Measurements from ENCODE around the gene TMEM156. TPM values are rescaled to one million over a fixed set of nuclear protein-coding genes. Genes with fewer than 3 reads are reported as not detected.
A peak's percentile ranks its signal among the peaks of the same experiment; 100 is the strongest.
"Not testable (repeated sequence)": the region's sequence is repeated elsewhere in the genome, so short reads cannot be mapped to it uniquely, and the experiment has no call there.

Gene TMEM156
- total RNA-seq, 3 donors from 2014 or later (not counting 1 experiment from before 2014, with no cell fraction given) = 13.8 to 22.3 (median 16.8) TPM

GRCh38 chr4:38989487-38989886 lies 42.7 kb downstream of the TMEM156 start:
- ATAC-seq (no peak), DNase-seq (no peak)
- H3K4me3 ChIP-seq (ENCODE audit: low read length) = no peak overlapping the region
- TF ChIP-seq CTCF (IDR thresholded peaks at IDR 0.05) = no peak
- H3K27me3 ChIP-seq (ENCODE audit: control insufficient read depth, insufficient read depth, low read length) = no peaks in the 10 kb centered on the region
- H3K36me3 ChIP-seq (ENCODE audit: control insufficient read depth, insufficient read depth, low read length) = peaks cover 42% of the 10 kb centered on the region
- no peaks in the 10 kb centered on the region for H3K4me1 Mint-ChIP-seq
- no peak overlapping the region for H3K27ac Mint-ChIP-seq
- H3K36me3 Mint-ChIP-seq = peaks cover 15% of the 10 kb centered on the region
- intact Hi-C loops (cut with micrococcal nuclease) = loop anchor here (10.0 kb wide), 1 partner anchor 145 kb away; no protein-coding TSS in a partner anchor
- no peak overlapping the region for H3K4me3 Mint-ChIP-seq
- H3K4me1 ChIP-seq (ENCODE audit: control insufficient read depth, insufficient read depth, low read length) = no peaks in the 10 kb centered on the region
- 97% methylated on average over 4 of the region's 6 CpGs for WGBS (ENCODE audit: insufficient coverage)
- H3K27ac ChIP-seq (ENCODE audit: low read length) = no peak overlapping the region
- no peaks in the 10 kb centered on the region for H3K9me3 Mint-ChIP-seq
- no peaks in the 10 kb centered on the region for H3K9me3 ChIP-seq (ENCODE audit: control insufficient read depth, insufficient read depth, low read length)
- no peaks in the 10 kb centered on the region for H3K27me3 Mint-ChIP-seq (ENCODE audit: low read depth in 2 of 2)

- H3K9me3 ChIP-seq (ENCODE audit: control insufficient read depth, insufficient read depth, low read length); H3K36me3 Mint-ChIP-seq; H3K27ac Mint-ChIP-seq; H3K4me1 Mint-ChIP-seq; H3K4me3 ChIP-seq (ENCODE audit: low read length); H3K4me3 Mint-ChIP-seq; H3K4me1 ChIP-seq (ENCODE audit: control insufficient read depth, insufficient read depth, low read length); DNase-seq; H3K27me3 ChIP-seq (ENCODE audit: control insufficient read depth, insufficient read depth, low read length); ATAC-seq; H3K9me3 Mint-ChIP-seq; H3K27ac ChIP-seq (ENCODE audit: low read length); H3K27me3 Mint-ChIP-seq (ENCODE audit: low read depth in 2 of 2): not testable (repeated sequence)
- H3K36me3 ChIP-seq (ENCODE audit: control insufficient read depth, insufficient read depth, low read length) = peaks cover 46% of the 10 kb centered on the region
- WGBS (ENCODE audit: insufficient coverage) = 97% methylated on average over 8 of the region's 9 CpGs
- intact Hi-C loops (cut with micrococcal nuclease) = loop anchor here (10.0 kb wide), 1 partner anchor 146 kb away; no protein-coding TSS in a partner anchor
Measured at GRCh38 chr4:38988353-38988752, 43.9 kb downstream of the TMEM156 start.

- Mint-ChIP-seq H3K4me3 (no peak overlapping the region), H3K36me3 (peaks cover 8% of the 10 kb centered on the region), H3K9me3 (no peaks in the 10 kb centered on the region), H3K27me3 (ENCODE audit: low read depth in 2 of 2) (no peaks in the 10 kb centered on the region), H3K4me1 (no peaks in the 10 kb centered on the region), H3K27ac (no peak overlapping the region)
- no peak overlapping the region for H3K27ac ChIP-seq (ENCODE audit: low read length)
- H3K27me3 ChIP-seq (ENCODE audit: control insufficient read depth, insufficient read depth, low read length) = no peaks in the 10 kb centered on the region
- no peak for ATAC-seq
- no peaks in the 10 kb centered on the region for H3K4me1 ChIP-seq (ENCODE audit: control insufficient read depth, insufficient read depth, low read length)
- H3K36me3 ChIP-seq (ENCODE audit: control insufficient read depth, insufficient read depth, low read length) = peaks cover 52% of the 10 kb centered on the region
- TF ChIP-seq CTCF (IDR thresholded peaks at IDR 0.05) = no peak
- intact Hi-C loops (cut with micrococcal nuclease) = loop anchor here (10.0 kb wide), 1 partner anchor 147 kb away; no protein-coding TSS in a partner anchor
- no peak overlapping the region for H3K4me3 ChIP-seq (ENCODE audit: low read length)
- no peaks in the 10 kb centered on the region for H3K9me3 ChIP-seq (ENCODE audit: control insufficient read depth, insufficient read depth, low read length)
- DNase-seq = no peak
Measured at GRCh38 chr4:38987491-38987890, 44.7 kb downstream of the TMEM156 start.

- H3K27ac ChIP-seq (ENCODE audit: low read length) = peak overlapping the region; percentile 17
- H3K9me3 Mint-ChIP-seq = no peaks in the 10 kb centered on the region
- ATAC-seq = no peak
- intact Hi-C loops (cut with micrococcal nuclease) = loop anchor here (10.0 kb wide), 1 partner anchor 149 kb away; no protein-coding TSS in a partner anchor
- peak overlapping the region in 1 of 2 donors; percentile 27 for H3K27ac Mint-ChIP-seq
- H3K27me3 Mint-ChIP-seq (ENCODE audit: low read depth in 2 of 2) = no peaks in the 10 kb centered on the region
- DNase-seq = peak in 1 of 2 donors; percentile 18
- H3K4me1 Mint-ChIP-seq = no peaks in the 10 kb centered on the region
- H3K9me3 ChIP-seq (ENCODE audit: control insufficient read depth, insufficient read depth, low read length) = no peaks in the 10 kb centered on the region
- TF ChIP-seq CTCF (IDR thresholded peaks at IDR 0.05) = no peak
- WGBS (ENCODE audit: insufficient coverage) = 35% methylated on average over 9 of the region's 10 CpGs
- H3K4me1 ChIP-seq (ENCODE audit: control insufficient read depth, insufficient read depth, low read length) = no peaks in the 10 kb centered on the region
- peaks cover 59% of the 10 kb centered on the region for H3K36me3 ChIP-seq (ENCODE audit: control insufficient read depth, insufficient read depth, low read length)
- H3K36me3 Mint-ChIP-seq = peaks cover 10% of the 10 kb centered on the region
- H3K27me3 ChIP-seq (ENCODE audit: control insufficient read depth, insufficient read depth, low read length) = no peaks in the 10 kb centered on the region
- H3K4me3 Mint-ChIP-seq = no peak overlapping the region
- no peak overlapping the region for H3K4me3 ChIP-seq (ENCODE audit: low read length)
Measured at GRCh38 chr4:38985410-38986100, 46.7 kb downstream of the TMEM156 start.

Data from natural killer cell (primary cell).